NCI-H1694 treated with DMSO at 0.1 percent for 48 hours (cell line): ENCODE measurements around the gene SERPINE2.
A peak's percentile ranks its signal among the peaks of the same experiment; 100 is the strongest.

ENCODE experiments used
- DNase-seq: peaks from one replicate; lab custom pipeline; 2025; lab: John Stamatoyannopoulos, UW

SERPINE2 gene

GRCh38 chr2:224046752-224047151, 7.7 kb upstream of the SERPINE2 start:
- no peak for DNase-seq

GRCh38 chr2:224042191-224042696, 3.2 kb upstream of the SERPINE2 start:
- no peak for DNase-seq

- DNase-seq = no peak
These were observed 2.5 kb upstream of the SERPINE2 start for GRCh38 chr2:224041554-224041953.

GRCh38 chr2:224040753-224041152, 1.7 kb upstream of the SERPINE2 start:
- no peak for DNase-seq

- DNase-seq = no peak
These were observed 819 bp upstream of the SERPINE2 start for GRCh38 chr2:224039770-224040440.

- DNase-seq = no peak
These were observed 331 bp downstream of the SERPINE2 start for GRCh38 chr2:224038830-224039079.

GRCh38 chr2:224038049-224038829, 847 bp downstream of the SERPINE2 start:
- peak; percentile 33 for DNase-seq

GRCh38 chr2:224036731-224037361, 2.2 kb downstream of the SERPINE2 start:
- no peak for DNase-seq

GRCh38 chr2:224034017-224034416, 5.1 kb downstream of the SERPINE2 start:
- DNase-seq = no peak

- DNase-seq = no peak
These were observed 5.5 kb downstream of the SERPINE2 start for GRCh38 chr2:224033601-224034000.

- no peak for DNase-seq
These were observed 6.8 kb downstream of the SERPINE2 start for GRCh38 chr2:224032283-224032682.

- no peak for DNase-seq
These were observed 7.6 kb downstream of the SERPINE2 start for GRCh38 chr2:224031358-224031970.

GRCh38 chr2:224030786-224031185, 8.3 kb downstream of the SERPINE2 start:
- no peak for DNase-seq

GRCh38 chr2:224029876-224030275, 9.2 kb downstream of the SERPINE2 start:
- no peak for DNase-seq

- DNase-seq = no peak
These were observed 11.2 kb downstream of the SERPINE2 start for GRCh38 chr2:224027931-224028330.

- DNase-seq = peak; percentile 2
These were observed 12.0 kb downstream of the SERPINE2 start for GRCh38 chr2:224027070-224027469.

- no peak for DNase-seq
These were observed 13.2 kb downstream of the SERPINE2 start for GRCh38 chr2:224025874-224026273.

GRCh38 chr2:224024270-224024669, 14.8 kb downstream of the SERPINE2 start:
- no peak for DNase-seq

- peak; percentile 53 for DNase-seq
These were observed 15.9 kb downstream of the SERPINE2 start for GRCh38 chr2:224023188-224023587.

GRCh38 chr2:224022486-224022885, 16.6 kb downstream of the SERPINE2 start:
- no peak for DNase-seq

GRCh38 chr2:224020523-224020922, 18.6 kb downstream of the SERPINE2 start:
- DNase-seq = no peak

GRCh38 chr2:224017957-224018356, 21.1 kb downstream of the SERPINE2 start:
- DNase-seq = no peak

- no peak for DNase-seq
These were observed 22.1 kb downstream of the SERPINE2 start for GRCh38 chr2:224016963-224017362.
